ENCODE results near the gene NDUFS8.

NDUFS8 gene

GRCh38 chr11:68052137-68052873, 21.8 kb downstream of the NDUFS8 start:
- no peak for DNase-seq

GRCh38 chr11:68053117-68053516, 22.6 kb downstream of the NDUFS8 start:
- DNase-seq: no peak

- no peak for DNase-seq
Measured at GRCh38 chr11:68053981-68054812, 23.7 kb downstream of the NDUFS8 start.

- DNase-seq: no peak
Measured at GRCh38 chr11:68056317-68057285, 26.1 kb downstream of the NDUFS8 start.

- no peak for DNase-seq
Measured at GRCh38 chr11:68057807-68058206, 27.3 kb downstream of the NDUFS8 start.

- DNase-seq: no peak
Measured at GRCh38 chr11:68061508-68061907, 31.0 kb downstream of the NDUFS8 start.

- no peak for DNase-seq
Measured at GRCh38 chr11:68064926-68065325, 34.4 kb downstream of the NDUFS8 start.

- no peak for DNase-seq
Measured at GRCh38 chr11:68065841-68066240, 35.4 kb downstream of the NDUFS8 start.

GRCh38 chr11:68066742-68067141, 36.3 kb downstream of the NDUFS8 start:
- DNase-seq: no peak

GRCh38 chr11:68067991-68068390, 37.5 kb downstream of the NDUFS8 start:
- DNase-seq: no peak

GRCh38 chr11:68071281-68072048, 41.0 kb downstream of the NDUFS8 start:
- no peak for DNase-seq

GRCh38 chr11:68074584-68075352, 44.3 kb downstream of the NDUFS8 start:
- DNase-seq: no peak

- peak; percentile 12 for DNase-seq
Measured at GRCh38 chr11:68076371-68077042, 46.0 kb downstream of the NDUFS8 start.

GRCh38 chr11:68077617-68078582, 47.4 kb downstream of the NDUFS8 start:
- DNase-seq: no peak

GRCh38 chr11:68080860-68081259, 50.4 kb downstream of the NDUFS8 start:
- DNase-seq: no peak

- no peak for DNase-seq
Measured at GRCh38 chr11:68081691-68082090, 51.2 kb downstream of the NDUFS8 start.

GRCh38 chr11:68082481-68082880, 52.0 kb downstream of the NDUFS8 start:
- no peak for DNase-seq

GRCh38 chr11:68083517-68083916, 53.0 kb downstream of the NDUFS8 start:
- no peak for DNase-seq
